BE2C (cell line): Measurements from ENCODE around the gene NRP1.
A peak's percentile ranks its signal among the peaks of the same experiment; 100 is the strongest.
"Not testable (repeated sequence)": the region's sequence is repeated elsewhere in the genome, so short reads cannot be mapped to it uniquely, and the experiment has no call there.

Experiments
- DNase-seq: peaks from one replicate; pipeline ENCODE4 v3.0.0-alpha.2; 2020
- H3K27me3 ChIP-seq: fragments of 250-450 bp; sonication (Bioruptor Pico); 2 replicates; pipeline ENCODE4 v1.5.1; 2020; ENCODE audit warnings: mild to moderate bottlenecking
- H3K36me3 ChIP-seq: fragments of 250-450 bp; sonication (Bioruptor Pico); 2 replicates; pipeline ENCODE4 v1.5.1; 2020; ENCODE audit warnings: mild to moderate bottlenecking
- H3K4me1 ChIP-seq: fragments of 250-450 bp; sonication (Bioruptor Pico); 2 replicates; pipeline ENCODE4 v1.5.1; 2020
- H3K4me3 ChIP-seq: 2 replicates; pipeline ENCODE4 v1.5.1; 2011; ENCODE audit warnings: low read depth, low read length
- H3K9me3 ChIP-seq: fragments of 250-450 bp; sonication (Bioruptor Pico); 2 replicates; pipeline ENCODE4 v1.5.1; 2020
- CTCF ChIP-seq: IDR thresholded peaks from 2 replicates; pipeline ENCODE4 v1.5.1; 2012; ENCODE audit warnings: mild to moderate bottlenecking, low read depth, low read length

NRP1 gene

DNA sequence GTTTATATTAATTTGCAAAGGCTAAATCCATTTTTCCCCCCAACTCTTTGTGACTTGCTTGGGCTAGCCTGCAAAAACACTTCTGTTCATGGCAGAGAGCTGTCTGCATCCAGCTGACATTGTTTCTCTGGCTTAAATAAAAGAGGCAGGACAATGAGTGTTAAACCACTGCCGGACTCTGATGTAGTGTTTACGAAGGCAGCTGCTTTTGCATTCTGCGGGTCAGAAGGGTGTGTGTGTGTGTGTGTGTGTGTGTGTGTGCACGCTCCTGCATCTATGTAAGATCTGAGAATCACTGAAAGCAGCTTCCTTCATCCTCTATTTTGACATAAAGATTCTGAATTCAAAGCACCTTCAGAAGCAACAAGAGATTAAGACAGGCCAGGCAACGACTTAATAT lies 28.3 kb downstream of the NRP1 start:
- Histone ChIP-seq H3K27me3 (no peaks in the 10 kb centered on the region), H3K36me3 (peaks cover 10% of the 10 kb centered on the region), H3K4me3 (no peak overlapping the region), H3K9me3 (no peaks in the 10 kb centered on the region; the same call in 1 of the 2 replicates), H3K4me1 (peaks cover 8% of the 10 kb centered on the region)
- no peak for DNase-seq
- no peak for TF ChIP-seq CTCF

DNA sequence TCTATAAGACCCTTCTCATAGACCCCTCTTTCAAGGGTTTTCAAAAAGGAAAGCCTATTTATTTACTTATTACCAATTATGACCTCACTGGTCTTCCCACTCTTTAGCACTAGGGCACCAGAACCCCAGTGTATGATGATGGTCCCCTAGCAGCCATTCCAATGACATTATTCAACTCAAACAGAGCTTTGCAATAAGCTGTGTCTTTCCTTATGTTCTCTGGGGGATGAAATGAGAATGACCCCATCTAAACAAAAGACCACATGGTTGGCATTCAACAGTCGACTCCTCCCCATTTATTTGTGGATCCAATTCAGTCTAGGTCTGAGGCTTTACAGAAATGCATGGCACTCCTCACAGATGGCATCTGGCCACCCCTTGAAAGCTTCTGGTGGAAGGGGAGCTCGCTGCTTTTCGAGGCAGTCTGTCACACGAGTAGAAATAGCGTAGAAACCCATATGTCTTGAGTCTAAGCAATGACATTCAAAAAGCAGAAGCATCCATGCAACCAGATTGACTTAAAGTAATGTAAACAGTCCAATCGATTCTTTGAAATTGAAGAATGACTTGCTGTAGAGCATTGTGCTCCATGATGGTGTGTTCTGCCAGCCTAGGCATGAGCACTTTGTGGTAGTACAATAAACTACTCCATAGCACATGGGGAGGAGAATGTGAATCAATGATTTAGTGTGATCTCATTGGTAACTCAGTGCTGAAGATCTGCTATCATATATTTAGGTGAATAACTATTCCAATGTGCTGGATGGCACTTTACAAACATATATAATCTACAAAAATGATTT lies 29.8 kb downstream of the NRP1 start:
- no peak for DNase-seq
- Histone ChIP-seq H3K4me1 (peaks cover 8% of the 10 kb centered on the region), H3K9me3 (no peaks in the 10 kb centered on the region; the same call in 1 of the 2 replicates), H3K36me3 (peaks cover 3% of the 10 kb centered on the region), H3K27me3 (no peaks in the 10 kb centered on the region), H3K4me3 (no peak overlapping the region)
- no peak for TF ChIP-seq CTCF

DNA sequence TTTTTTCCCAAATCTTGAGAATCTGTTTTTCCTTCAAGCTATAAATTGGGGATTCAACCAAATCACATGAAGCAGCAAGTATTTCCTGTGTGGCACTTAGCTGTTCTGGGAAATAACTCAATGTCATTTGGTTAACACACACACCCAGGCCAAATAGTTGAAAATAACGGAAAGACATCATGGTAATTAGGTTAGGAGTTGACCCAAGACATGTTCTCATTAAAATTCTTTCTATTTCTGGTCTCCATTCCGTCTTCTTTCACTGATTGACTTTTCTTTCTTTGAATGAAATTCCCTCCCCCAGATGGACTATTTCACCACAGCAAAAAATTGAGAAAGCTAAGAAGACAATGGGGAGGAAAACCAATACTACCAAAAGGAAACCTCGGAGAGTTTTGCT lies 30.5 kb downstream of the NRP1 start:
- H3K36me3 ChIP-seq = peaks cover 3% of the 10 kb centered on the region
- DNase-seq = no peak
- H3K9me3 ChIP-seq = no peaks in the 10 kb centered on the region; the same call in 1 of the 2 replicates
- no peak overlapping the region for H3K4me3 ChIP-seq
- H3K27me3 ChIP-seq = no peaks in the 10 kb centered on the region
- peaks cover 8% of the 10 kb centered on the region for H3K4me1 ChIP-seq
- no peak for TF ChIP-seq CTCF

DNA sequence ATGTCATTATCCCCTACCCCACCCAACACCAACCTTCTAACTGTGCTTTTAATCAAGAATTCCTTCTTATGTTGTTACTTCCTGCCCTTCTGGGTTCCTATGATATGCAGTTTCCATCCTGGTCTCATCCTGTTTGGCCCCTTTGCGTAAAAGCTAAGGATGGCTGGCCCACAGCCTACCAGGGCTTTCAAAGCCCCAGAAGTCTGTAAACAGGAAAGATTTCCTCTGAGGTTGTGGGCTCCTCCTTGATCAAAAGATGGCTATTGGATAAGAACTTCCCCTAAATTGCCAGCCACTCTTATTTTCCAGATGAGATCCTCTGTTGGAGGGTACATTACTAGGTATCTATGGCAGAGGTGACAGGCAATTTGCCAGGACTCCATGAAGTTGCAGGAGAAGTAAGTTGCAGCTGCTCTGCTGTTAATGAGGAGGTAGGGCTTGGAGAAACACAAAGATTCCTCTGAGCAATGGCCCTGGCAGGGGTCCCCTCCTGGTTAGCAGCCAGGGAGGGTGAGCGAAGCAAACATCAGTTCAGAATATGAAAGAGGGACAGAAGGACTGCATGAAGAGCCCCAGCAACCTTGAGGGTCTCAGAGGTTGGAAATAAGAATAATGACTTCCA lies 32.1 kb downstream of the NRP1 start:
- Histone ChIP-seq H3K4me3 (no peak overlapping the region), H3K9me3 (no peaks in the 10 kb centered on the region), H3K27me3 (no peaks in the 10 kb centered on the region), H3K4me1 (peaks cover 8% of the 10 kb centered on the region), H3K36me3 (peaks cover 3% of the 10 kb centered on the region)
- TF ChIP-seq CTCF = no peak
- DNase-seq = peak; percentile 12

DNA sequence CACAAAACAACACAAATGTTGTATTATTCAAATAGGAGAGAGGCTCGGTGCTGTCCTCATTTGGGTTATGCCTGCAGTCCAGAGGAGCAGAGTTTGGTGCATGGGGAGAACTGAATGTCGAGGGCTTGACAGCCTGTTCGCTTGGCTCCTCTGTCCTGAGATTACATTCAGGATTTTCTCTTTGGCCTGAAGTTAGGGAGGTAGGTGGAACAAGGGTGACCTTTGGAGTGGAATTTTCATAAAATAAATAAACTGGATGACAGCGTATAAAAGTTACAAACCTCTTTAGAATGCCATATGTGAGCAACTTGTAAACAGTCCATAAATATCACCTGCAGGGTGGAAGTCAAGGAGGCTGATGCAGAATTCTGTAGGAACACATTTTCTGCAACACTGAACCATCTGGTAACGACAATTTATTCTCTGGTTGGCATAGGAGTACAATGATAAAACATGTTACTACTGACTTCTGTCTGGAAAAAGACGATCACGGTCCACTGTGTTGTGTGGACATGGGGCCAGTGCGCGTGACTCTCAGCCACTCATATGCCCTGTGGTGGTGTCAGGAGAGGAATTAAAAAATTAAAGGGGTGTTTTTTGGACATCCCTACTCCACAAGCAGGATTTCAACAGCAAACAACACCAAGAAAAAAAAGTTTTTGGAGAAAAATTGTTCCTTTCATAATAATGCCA lies 33.2 kb downstream of the NRP1 start:
- DNase-seq = no peak
- Histone ChIP-seq H3K36me3 (peaks cover 3% of the 10 kb centered on the region), H3K4me1 (peaks cover 8% of the 10 kb centered on the region), H3K4me3 (no peak overlapping the region), H3K27me3 (no peaks in the 10 kb centered on the region), H3K9me3 (no peaks in the 10 kb centered on the region)
- TF ChIP-seq CTCF = no peak

DNA sequence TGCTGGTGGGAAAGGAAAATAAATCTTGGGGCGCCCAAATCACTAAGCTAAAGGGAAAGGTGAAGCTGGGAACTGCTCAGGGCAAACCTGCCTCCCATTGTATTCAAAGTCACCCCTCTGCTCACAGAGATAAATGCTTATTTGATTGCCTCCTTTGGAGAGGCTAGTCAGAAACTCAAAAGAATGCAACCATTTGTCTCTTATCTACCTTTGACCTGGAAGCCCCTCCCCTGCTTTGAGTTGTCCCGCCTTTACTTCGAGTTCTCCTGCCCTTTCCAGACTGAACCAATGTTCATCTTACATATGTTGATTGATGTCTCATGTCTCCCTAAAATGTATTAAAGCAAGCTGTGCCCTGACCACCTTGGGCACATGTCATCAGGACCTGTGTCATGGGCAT lies 33.9 kb downstream of the NRP1 start:
- not testable (repeated sequence) for H3K27me3 ChIP-seq, H3K4me1 ChIP-seq, H3K9me3 ChIP-seq, DNase-seq, H3K4me3 ChIP-seq, H3K36me3 ChIP-seq
